Measurements from ENCODE around the gene HYDIN.
"Not testable (repeated sequence)": the region's sequence is repeated elsewhere in the genome, so short reads cannot be mapped to it uniquely, and the experiment has no call there.

Gene HYDIN

GRCh38 chr16:70992511-70992910 is 238.0 kb downstream of the HYDIN start:
- not testable (repeated sequence) for DNase-seq (ENCODE audit: low spot score)

GRCh38 chr16:70987019-70987715 is 243.4 kb downstream of the HYDIN start:
- DNase-seq (ENCODE audit: low spot score) = not testable (repeated sequence)

GRCh38 chr16:70984675-70985074 is 245.8 kb downstream of the HYDIN start:
- DNase-seq (ENCODE audit: low spot score) = not testable (repeated sequence)

- DNase-seq (ENCODE audit: low spot score) = not testable (repeated sequence)
Measured at GRCh38 chr16:70968332-70968731, 262.2 kb downstream of the HYDIN start.

GRCh38 chr16:70960169-70960568 is 270.4 kb downstream of the HYDIN start:
- not testable (repeated sequence) for DNase-seq (ENCODE audit: low spot score)

GRCh38 chr16:70954922-70955321 is 275.6 kb downstream of the HYDIN start:
- DNase-seq (ENCODE audit: low spot score) = not testable (repeated sequence)

GRCh38 chr16:70953824-70954223 is 276.7 kb downstream of the HYDIN start:
- DNase-seq (ENCODE audit: low spot score) = not testable (repeated sequence)

- DNase-seq (ENCODE audit: low spot score) = not testable (repeated sequence)
Measured at GRCh38 chr16:70943551-70943950, 287.0 kb downstream of the HYDIN start.

- DNase-seq (ENCODE audit: low spot score) = not testable (repeated sequence)
Measured at GRCh38 chr16:70939690-70940359, 290.7 kb downstream of the HYDIN start.

- not testable (repeated sequence) for DNase-seq (ENCODE audit: low spot score)
Measured at GRCh38 chr16:70936781-70937525, 293.6 kb downstream of the HYDIN start.

- DNase-seq (ENCODE audit: low spot score) = not testable (repeated sequence)
Measured at GRCh38 chr16:70935325-70935724, 295.2 kb downstream of the HYDIN start.

GRCh38 chr16:70933746-70934145 is 296.8 kb downstream of the HYDIN start:
- not testable (repeated sequence) for DNase-seq (ENCODE audit: low spot score)

- not testable (repeated sequence) for DNase-seq (ENCODE audit: low spot score)
Measured at GRCh38 chr16:70930757-70931156, 299.8 kb downstream of the HYDIN start.

- not testable (repeated sequence) for DNase-seq (ENCODE audit: low spot score)
Measured at GRCh38 chr16:70922164-70922563, 308.4 kb downstream of the HYDIN start.

GRCh38 chr16:70920661-70921060 is 309.9 kb downstream of the HYDIN start:
- not testable (repeated sequence) for DNase-seq (ENCODE audit: low spot score)

- not testable (repeated sequence) for DNase-seq (ENCODE audit: low spot score)
Measured at GRCh38 chr16:70888208-70888607, 342.3 kb downstream of the HYDIN start.

- not testable (repeated sequence) for DNase-seq (ENCODE audit: low spot score)
Measured at GRCh38 chr16:70884652-70885051, 345.9 kb downstream of the HYDIN start.

- DNase-seq (ENCODE audit: low spot score) = not testable (repeated sequence)
Measured at GRCh38 chr16:70882311-70882710, 348.2 kb downstream of the HYDIN start.

- not testable (repeated sequence) for DNase-seq (ENCODE audit: low spot score)
Measured at GRCh38 chr16:70877895-70878294, 352.6 kb downstream of the HYDIN start.

GRCh38 chr16:70876442-70876841 is 354.1 kb downstream of the HYDIN start:
- not testable (repeated sequence) for DNase-seq (ENCODE audit: low spot score)

- DNase-seq (ENCODE audit: low spot score) = not testable (repeated sequence)
Measured at GRCh38 chr16:70864698-70865097, 365.8 kb downstream of the HYDIN start.

- DNase-seq (ENCODE audit: low spot score) = not testable (repeated sequence)
Measured at GRCh38 chr16:70861996-70862395, 368.5 kb downstream of the HYDIN start.

All from putamen (tissue), 1 donor.